ENCODE results near the gene ASAP2. TPM values are rescaled to one million over a fixed set of nuclear protein-coding genes. Genes with fewer than 3 reads are reported as not detected.
A peak's percentile ranks its signal among the peaks of the same experiment; 100 is the strongest.

The ASAP2 gene
- total RNA-seq, 1 experiment from 2014 or later = 14.3 TPM

DNA sequence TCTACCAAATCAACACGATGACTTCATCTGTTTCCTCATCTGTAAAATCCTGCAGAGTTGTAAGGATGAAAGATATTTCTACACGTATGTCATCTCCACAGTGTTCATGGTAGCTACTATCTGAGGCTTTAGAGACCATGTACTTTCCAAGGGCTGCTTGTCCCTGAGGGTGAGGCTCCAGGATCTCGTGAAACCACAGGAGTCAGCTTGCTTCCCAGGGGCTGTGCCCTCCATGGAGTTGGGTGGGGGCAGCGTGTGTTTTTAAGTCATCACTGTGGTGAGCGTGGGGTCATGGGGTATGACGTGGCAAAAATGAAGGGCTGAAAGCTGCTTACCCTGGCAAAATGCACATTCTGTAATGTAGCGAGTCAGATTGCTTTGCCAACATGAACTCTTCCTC lies 81.6 kb downstream of the ASAP2 start (continued):
- TF ChIP-seq, protein P1, sequence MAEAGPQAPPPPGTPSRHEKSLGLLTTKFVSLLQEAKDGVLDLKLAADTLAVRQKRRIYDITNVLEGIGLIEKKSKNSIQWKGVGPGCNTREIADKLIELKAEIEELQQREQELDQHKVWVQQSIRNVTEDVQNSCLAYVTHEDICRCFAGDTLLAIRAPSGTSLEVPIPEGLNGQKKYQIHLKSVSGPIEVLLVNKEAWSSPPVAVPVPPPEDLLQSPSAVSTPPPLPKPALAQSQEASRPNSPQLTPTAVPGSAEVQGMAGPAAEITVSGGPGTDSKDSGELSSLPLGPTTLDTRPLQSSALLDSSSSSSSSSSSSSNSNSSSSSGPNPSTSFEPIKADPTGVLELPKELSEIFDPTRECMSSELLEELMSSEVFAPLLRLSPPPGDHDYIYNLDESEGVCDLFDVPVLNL (CRISPR knock-in tag; IDR thresholded peaks at IDR 0.05; ENCODE audit: borderline replicate concordance, low read depth) = no peak
- no peak for TF ChIP-seq EMX1 (CRISPR knock-in tag; IDR thresholded peaks at IDR 0.05)
- no peak for TF ChIP-seq ZNF281 (CRISPR knock-in tag; IDR thresholded peaks at IDR 0.05)
- TF ChIP-seq ETV6 (CRISPR knock-in tag; IDR thresholded peaks at IDR 0.05) = no peak

GRCh38 chr2:9288681-9289338 lies 82.2 kb downstream of the ASAP2 start:
- Mint-ChIP-seq H3K9me3 (no peaks in the 10 kb centered on the region), H3K36me3 (no peaks in the 10 kb centered on the region), H3K27me3 (ENCODE audit: low read depth) (no peaks in the 10 kb centered on the region; the same call in 1 of the 2 replicates), H3K27ac (peak overlapping the region; percentile 44; the same call in 1 of the 2 replicates), H3K4me3 (peak overlapping the region; percentile 12; the same call in 1 of the 2 replicates), H3K4me1 (peaks cover 31% of the 10 kb centered on the region)
- ChIA-PET CTCF (interaction anchor here (1.0 to 1.6 kb wide), 4 partner anchors 10 to 83 kb away, joined by 3 to 9 read pairs (median 4); no protein-coding TSS in a partner anchor), POLR2A (interaction anchor here (1.0 kb wide), 1 partner anchor 82 kb away, joined by 3 read pairs; the partner anchor contains the start of gene ASAP2)
- TF ChIP-seq ERG (CRISPR knock-in tag; IDR thresholded peaks at IDR 0.05) (no peak), FOXK1 (CRISPR knock-in tag; IDR thresholded peaks at IDR 0.05) (no peak), OVOL2 (CRISPR knock-in tag; IDR thresholded peaks at IDR 0.05; ENCODE audit: borderline replicate concordance) (no peak), ZNF423 (CRISPR knock-in tag; IDR thresholded peaks at IDR 0.05) (no peak), ATF3 (CRISPR knock-in tag; conservative IDR thresholded peaks at IDR 0.05) (no peak), SMAD4 (CRISPR knock-in tag; IDR thresholded peaks at IDR 0.05) (no peak), SP1 (CRISPR knock-in tag; conservative IDR thresholded peaks at IDR 0.05) (no peak), RORB (CRISPR knock-in tag; IDR thresholded peaks at IDR 0.05) (no peak)
- TF ChIP-seq, protein P2, sequence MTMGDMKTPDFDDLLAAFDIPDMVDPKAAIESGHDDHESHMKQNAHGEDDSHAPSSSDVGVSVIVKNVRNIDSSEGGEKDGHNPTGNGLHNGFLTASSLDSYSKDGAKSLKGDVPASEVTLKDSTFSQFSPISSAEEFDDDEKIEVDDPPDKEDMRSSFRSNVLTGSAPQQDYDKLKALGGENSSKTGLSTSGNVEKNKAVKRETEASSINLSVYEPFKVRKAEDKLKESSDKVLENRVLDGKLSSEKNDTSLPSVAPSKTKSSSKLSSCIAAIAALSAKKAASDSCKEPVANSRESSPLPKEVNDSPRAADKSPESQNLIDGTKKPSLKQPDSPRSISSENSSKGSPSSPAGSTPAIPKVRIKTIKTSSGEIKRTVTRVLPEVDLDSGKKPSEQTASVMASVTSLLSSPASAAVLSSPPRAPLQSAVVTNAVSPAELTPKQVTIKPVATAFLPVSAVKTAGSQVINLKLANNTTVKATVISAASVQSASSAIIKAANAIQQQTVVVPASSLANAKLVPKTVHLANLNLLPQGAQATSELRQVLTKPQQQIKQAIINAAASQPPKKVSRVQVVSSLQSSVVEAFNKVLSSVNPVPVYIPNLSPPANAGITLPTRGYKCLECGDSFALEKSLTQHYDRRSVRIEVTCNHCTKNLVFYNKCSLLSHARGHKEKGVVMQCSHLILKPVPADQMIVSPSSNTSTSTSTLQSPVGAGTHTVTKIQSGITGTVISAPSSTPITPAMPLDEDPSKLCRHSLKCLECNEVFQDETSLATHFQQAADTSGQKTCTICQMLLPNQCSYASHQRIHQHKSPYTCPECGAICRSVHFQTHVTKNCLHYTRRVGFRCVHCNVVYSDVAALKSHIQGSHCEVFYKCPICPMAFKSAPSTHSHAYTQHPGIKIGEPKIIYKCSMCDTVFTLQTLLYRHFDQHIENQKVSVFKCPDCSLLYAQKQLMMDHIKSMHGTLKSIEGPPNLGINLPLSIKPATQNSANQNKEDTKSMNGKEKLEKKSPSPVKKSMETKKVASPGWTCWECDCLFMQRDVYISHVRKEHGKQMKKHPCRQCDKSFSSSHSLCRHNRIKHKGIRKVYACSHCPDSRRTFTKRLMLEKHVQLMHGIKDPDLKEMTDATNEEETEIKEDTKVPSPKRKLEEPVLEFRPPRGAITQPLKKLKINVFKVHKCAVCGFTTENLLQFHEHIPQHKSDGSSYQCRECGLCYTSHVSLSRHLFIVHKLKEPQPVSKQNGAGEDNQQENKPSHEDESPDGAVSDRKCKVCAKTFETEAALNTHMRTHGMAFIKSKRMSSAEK (CRISPR knock-in tag; IDR thresholded peaks at IDR 0.05; ENCODE audit: borderline replicate concordance) = no peak
- TF ChIP-seq, protein P3, sequence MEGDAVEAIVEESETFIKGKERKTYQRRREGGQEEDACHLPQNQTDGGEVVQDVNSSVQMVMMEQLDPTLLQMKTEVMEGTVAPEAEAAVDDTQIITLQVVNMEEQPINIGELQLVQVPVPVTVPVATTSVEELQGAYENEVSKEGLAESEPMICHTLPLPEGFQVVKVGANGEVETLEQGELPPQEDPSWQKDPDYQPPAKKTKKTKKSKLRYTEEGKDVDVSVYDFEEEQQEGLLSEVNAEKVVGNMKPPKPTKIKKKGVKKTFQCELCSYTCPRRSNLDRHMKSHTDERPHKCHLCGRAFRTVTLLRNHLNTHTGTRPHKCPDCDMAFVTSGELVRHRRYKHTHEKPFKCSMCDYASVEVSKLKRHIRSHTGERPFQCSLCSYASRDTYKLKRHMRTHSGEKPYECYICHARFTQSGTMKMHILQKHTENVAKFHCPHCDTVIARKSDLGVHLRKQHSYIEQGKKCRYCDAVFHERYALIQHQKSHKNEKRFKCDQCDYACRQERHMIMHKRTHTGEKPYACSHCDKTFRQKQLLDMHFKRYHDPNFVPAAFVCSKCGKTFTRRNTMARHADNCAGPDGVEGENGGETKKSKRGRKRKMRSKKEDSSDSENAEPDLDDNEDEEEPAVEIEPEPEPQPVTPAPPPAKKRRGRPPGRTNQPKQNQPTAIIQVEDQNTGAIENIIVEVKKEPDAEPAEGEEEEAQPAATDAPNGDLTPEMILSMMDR (IDR thresholded peaks at IDR 0.05) = no peak
- DNase-seq (ENCODE audit: low spot score) (no peak), ATAC-seq (peak; percentile 83)

Data from WTC11 (cell line).